ENCODE results near the gene ABI3. TPM values are rescaled to one million over a fixed set of nuclear protein-coding genes. Genes with fewer than 3 reads are reported as not detected.

The ABI3 gene
- total and polyA plus RNA-seq, 8 donors, result 6.5 to 23.8 (median 9.9) TPM

- Histone ChIP-seq H3K4me1 (peaks cover 0 to 26% of the 10 kb centered on the region in 2 donors), H3K27ac (peak overlapping the region in 1 of 2 donors; percentile 82), H3K36me3 (no peaks in the 10 kb centered on the region), H3K27me3 (peaks cover 0 to 16% of the 10 kb centered on the region in 2 donors), H3K4me3 (no peak overlapping the region), H3K9me3 (no peaks in the 10 kb centered on the region)
- intact Hi-C loops (cut with DNase I), result no loop called here
- DNase-seq, result peak in 2 of 4 donors; percentile 10 to 57
- ATAC-seq, result peak; percentile 65
- TF ChIP-seq CTCF (IDR thresholded peaks at IDR 0.05), result no peak
Observed at GRCh38 chr17:49252148-49252695, 41.7 kb downstream of the ABI3 start.

GRCh38 chr17:49254066-49254465 lies 43.6 kb downstream of the ABI3 start:
- no peak for TF ChIP-seq CTCF (IDR thresholded peaks at IDR 0.05)
- peaks cover 0 to 8% of the 10 kb centered on the region in 2 donors for H3K27me3 ChIP-seq
- ATAC-seq, result no peak
- no peak overlapping the region for H3K27ac ChIP-seq
- H3K4me3 ChIP-seq, result no peak overlapping the region
- peaks cover 0 to 26% of the 10 kb centered on the region in 2 donors for H3K4me1 ChIP-seq
- DNase-seq, result peak in 1 of 4 donors; percentile 35
- intact Hi-C loops (cut with DNase I), result no loop called here
- H3K36me3 ChIP-seq, result no peaks in the 10 kb centered on the region
- H3K9me3 ChIP-seq, result no peaks in the 10 kb centered on the region

- Histone ChIP-seq H3K36me3 (no peaks in the 10 kb centered on the region), H3K27ac (no peak overlapping the region), H3K4me1 (peaks cover 0 to 34% of the 10 kb centered on the region in 2 donors), H3K9me3 (no peaks in the 10 kb centered on the region), H3K4me3 (no peak overlapping the region), H3K27me3 (no peaks in the 10 kb centered on the region)
- peak in 1 of 4 donors; percentile 10 for DNase-seq
- ATAC-seq, result no peak
- intact Hi-C loops (cut with DNase I), result no loop called here
- TF ChIP-seq CTCF (IDR thresholded peaks at IDR 0.05), result no peak
Observed at GRCh38 chr17:49255125-49255524, 44.6 kb downstream of the ABI3 start.

- Histone ChIP-seq H3K4me3 (no peak overlapping the region), H3K36me3 (no peaks in the 10 kb centered on the region), H3K4me1 (peaks cover 0 to 21% of the 10 kb centered on the region in 2 donors), H3K27ac (no peak overlapping the region), H3K9me3 (no peaks in the 10 kb centered on the region), H3K27me3 (no peaks in the 10 kb centered on the region)
- intact Hi-C loops (cut with DNase I), result no loop called here
- TF ChIP-seq CTCF (IDR thresholded peaks at IDR 0.05), result no peak
- ATAC-seq (no peak), DNase-seq (peak in 1 of 4 donors; percentile 1)
Observed at GRCh38 chr17:49258394-49258793, 47.9 kb downstream of the ABI3 start.

- intact Hi-C loops (cut with DNase I), result no loop called here
- H3K27me3 ChIP-seq, result no peaks in the 10 kb centered on the region
- H3K4me1 ChIP-seq, result peaks cover 0 to 21% of the 10 kb centered on the region in 2 donors
- H3K4me3 ChIP-seq, result peak overlapping the region; percentile 31 to 53
- peak overlapping the region; percentile 83 to 94 for H3K27ac ChIP-seq
- no peaks in the 10 kb centered on the region for H3K36me3 ChIP-seq
- DNase-seq, result no peak
- no peak for ATAC-seq
- H3K9me3 ChIP-seq, result no peaks in the 10 kb centered on the region
- no peak for TF ChIP-seq CTCF (IDR thresholded peaks at IDR 0.05)
Observed at GRCh38 chr17:49259663-49260010, 49.1 kb downstream of the ABI3 start.
